Measurements from ENCODE around the gene SOX5. TPM values are rescaled to one million over a fixed set of nuclear protein-coding genes. Genes with fewer than 3 reads are reported as not detected.

Gene SOX5
- polyA plus RNA-seq, 1 experiment = 6.7 TPM

- DNase-seq (ENCODE audit: low read depth, low spot score) = no peak
- ChIA-PET CTCF (no interaction called here), POLR2A (interaction anchor here (0.7 kb wide), 1 partner anchor 37 kb away, joined by 3 read pairs; no protein-coding TSS in a partner anchor)
- no peak overlapping the region for H3K4me3 ChIP-seq (ENCODE audit: low read depth, low read length)
- TF ChIP-seq CTCF (IDR thresholded peaks at IDR 0.05; ENCODE audit: low read depth, low read length) = no peak
- no peaks in the 10 kb centered on the region for H3K9me3 ChIP-seq (ENCODE audit: control insufficient read depth, insufficient read depth, low read length)
- H3K27me3 ChIP-seq (ENCODE audit: control insufficient read depth, insufficient read depth, low read length) = no peaks in the 10 kb centered on the region
- H3K27ac ChIP-seq (ENCODE audit: low read depth, low read length) = no peak overlapping the region
These were observed 318.9 kb downstream of the SOX5 start for GRCh38 chr12:23630524-23630923.

GRCh38 chr12:23628806-23629205, 320.7 kb downstream of the SOX5 start:
- POLR2A ChIA-PET = no interaction called here
- Histone ChIP-seq H3K9me3 (ENCODE audit: control insufficient read depth, insufficient read depth, low read length) (no peaks in the 10 kb centered on the region), H3K4me3 (ENCODE audit: low read depth, low read length) (no peak overlapping the region), H3K27ac (ENCODE audit: low read depth, low read length) (no peak overlapping the region), H3K27me3 (ENCODE audit: control insufficient read depth, insufficient read depth, low read length) (no peaks in the 10 kb centered on the region)
- CTCF ChIA-PET = no interaction called here
- DNase-seq (ENCODE audit: low read depth, low spot score) = no peak
- no peak for TF ChIP-seq CTCF (IDR thresholded peaks at IDR 0.05; ENCODE audit: low read depth, low read length)

- H3K27ac ChIP-seq (ENCODE audit: low read depth, low read length) = no peak overlapping the region
- CTCF ChIA-PET = interaction anchor here (0.5 kb wide), 1 partner anchor 372 kb away, joined by 3 read pairs; no protein-coding TSS in a partner anchor
- POLR2A ChIA-PET = no interaction called here
- no peak overlapping the region for H3K4me3 ChIP-seq (ENCODE audit: low read depth, low read length)
- no peak for DNase-seq (ENCODE audit: low read depth, low spot score)
- no peaks in the 10 kb centered on the region for H3K9me3 ChIP-seq (ENCODE audit: control insufficient read depth, insufficient read depth, low read length)
- no peak for TF ChIP-seq CTCF (IDR thresholded peaks at IDR 0.05; ENCODE audit: low read depth, low read length)
- H3K27me3 ChIP-seq (ENCODE audit: control insufficient read depth, insufficient read depth, low read length) = no peaks in the 10 kb centered on the region
These were observed 322.7 kb downstream of the SOX5 start for GRCh38 chr12:23626791-23627190.

- POLR2A ChIA-PET = no interaction called here
- CTCF ChIA-PET = no interaction called here
- Histone ChIP-seq H3K4me3 (ENCODE audit: low read depth, low read length) (no peak overlapping the region), H3K27me3 (ENCODE audit: control insufficient read depth, insufficient read depth, low read length) (no peaks in the 10 kb centered on the region), H3K9me3 (ENCODE audit: control insufficient read depth, insufficient read depth, low read length) (no peaks in the 10 kb centered on the region), H3K27ac (ENCODE audit: low read depth, low read length) (no peak overlapping the region)
- TF ChIP-seq CTCF (IDR thresholded peaks at IDR 0.05; ENCODE audit: low read depth, low read length) = no peak
- no peak for DNase-seq (ENCODE audit: low read depth, low spot score)
These were observed 327.6 kb downstream of the SOX5 start for GRCh38 chr12:23621900-23622299.

- Histone ChIP-seq H3K27ac (ENCODE audit: low read depth, low read length) (no peak overlapping the region), H3K9me3 (ENCODE audit: control insufficient read depth, insufficient read depth, low read length) (no peaks in the 10 kb centered on the region), H3K27me3 (ENCODE audit: control insufficient read depth, insufficient read depth, low read length) (no peaks in the 10 kb centered on the region), H3K4me3 (ENCODE audit: low read depth, low read length) (no peak overlapping the region)
- CTCF ChIA-PET = no interaction called here
- no peak for DNase-seq (ENCODE audit: low read depth, low spot score)
- no peak for TF ChIP-seq CTCF (IDR thresholded peaks at IDR 0.05; ENCODE audit: low read depth, low read length)
- POLR2A ChIA-PET = no interaction called here
These were observed 330.8 kb downstream of the SOX5 start for GRCh38 chr12:23618718-23619117.

Data from AG04450 (cell line).